HG03342 (cell line): ENCODE measurements around the gene NRIP1.
A peak's percentile ranks its signal among the peaks of the same experiment; 100 is the strongest.

Experiments used
- ATAC-seq: cut with Tn5 transposase; IDR thresholded peaks from one replicate; pipeline ENCODE4 v1.9.1; 2021; ENCODE audit warnings: mild to moderate bottlenecking, moderate library complexity; ENCODE audit not compliant: unreplicated experiment

Gene NRIP1

GRCh38 chr21:15065392-15066122 lies 757 bp upstream of the NRIP1 start:
- peak; percentile 25 for ATAC-seq

GRCh38 chr21:15063814-15064575 lies 805 bp downstream of the NRIP1 start:
- ATAC-seq, result peak; percentile 2

- ATAC-seq, result no peak
These were observed 1.6 kb downstream of the NRIP1 start for GRCh38 chr21:15063081-15063813.

- no peak for ATAC-seq
These were observed 2.2 kb downstream of the NRIP1 start for GRCh38 chr21:15062606-15062965.

DNA sequence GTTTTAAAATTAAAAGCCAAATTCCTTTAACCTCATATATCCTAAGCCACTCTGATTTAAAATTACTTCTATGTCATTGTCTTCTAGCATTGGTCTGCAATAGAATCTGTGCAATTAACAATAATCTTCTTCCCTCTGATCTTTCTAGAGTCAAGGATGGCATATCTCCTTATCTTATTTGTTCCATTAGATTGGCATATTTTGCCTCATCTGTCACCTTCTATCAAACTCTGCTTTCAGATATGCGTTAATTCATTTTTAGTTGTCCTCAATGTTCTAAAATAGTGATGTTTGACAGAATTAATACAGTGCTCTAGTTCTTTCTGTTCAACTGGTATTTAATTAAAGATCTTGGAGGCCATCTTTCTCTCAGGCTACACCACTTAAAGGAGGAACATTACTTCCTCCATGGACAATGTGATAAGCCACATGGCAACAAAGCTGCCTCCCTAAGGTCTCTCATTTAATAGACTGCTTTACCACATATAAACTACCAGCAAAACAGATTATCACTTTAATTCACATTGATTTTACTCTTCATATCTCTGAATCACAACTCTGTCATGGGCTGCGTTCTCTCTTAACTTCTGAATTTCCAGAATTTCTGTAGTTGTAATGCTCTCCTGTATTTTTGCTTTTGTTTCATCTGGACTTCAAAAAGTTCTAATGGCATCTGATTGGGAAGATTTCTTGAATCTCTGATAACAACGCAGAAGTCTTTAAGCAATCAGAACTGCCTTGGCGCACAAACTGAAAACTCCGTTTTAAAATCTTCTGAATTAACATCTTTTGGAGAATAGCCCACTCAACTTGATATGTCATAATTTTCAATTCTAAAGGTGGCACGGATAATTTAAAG lies 2.8 kb downstream of the NRIP1 start:
- no peak for ATAC-seq

- no peak for ATAC-seq
These were observed 3.5 kb downstream of the NRIP1 start for GRCh38 chr21:15061279-15061678.

DNA sequence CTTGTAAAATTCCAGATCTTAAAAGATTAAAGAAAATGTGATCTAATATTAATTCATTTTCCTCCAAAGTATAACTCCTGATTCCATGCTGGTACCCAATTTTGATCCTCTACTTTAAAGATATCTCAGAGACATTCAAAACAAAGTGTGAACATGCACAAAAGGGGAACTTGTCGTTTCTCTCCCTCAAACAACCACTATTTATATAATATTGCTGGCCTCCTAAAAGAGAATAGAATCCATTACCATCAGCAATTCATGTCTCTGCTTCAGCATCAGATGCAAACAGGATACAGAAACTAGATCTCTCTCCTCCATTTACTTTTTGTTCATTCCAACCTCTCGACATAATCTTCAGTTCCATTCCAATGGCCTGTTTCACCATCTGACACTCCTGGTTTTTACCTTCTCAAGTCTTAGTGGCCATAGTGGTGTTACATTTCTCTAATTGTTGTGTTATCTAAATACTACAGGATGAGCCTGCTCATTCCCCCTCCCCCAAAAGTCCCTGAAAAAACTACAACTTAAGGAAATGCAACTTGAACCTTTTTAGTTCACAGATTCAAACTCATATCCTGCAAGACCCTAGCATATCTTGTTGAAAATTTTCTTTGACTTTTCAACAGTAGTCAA lies 4.1 kb downstream of the NRIP1 start:
- ATAC-seq, result no peak

- no peak for ATAC-seq
These were observed 5.4 kb downstream of the NRIP1 start for GRCh38 chr21:15059397-15059796.

GRCh38 chr21:15058854-15059263 lies 5.9 kb downstream of the NRIP1 start:
- ATAC-seq, result peak; percentile 37

DNA sequence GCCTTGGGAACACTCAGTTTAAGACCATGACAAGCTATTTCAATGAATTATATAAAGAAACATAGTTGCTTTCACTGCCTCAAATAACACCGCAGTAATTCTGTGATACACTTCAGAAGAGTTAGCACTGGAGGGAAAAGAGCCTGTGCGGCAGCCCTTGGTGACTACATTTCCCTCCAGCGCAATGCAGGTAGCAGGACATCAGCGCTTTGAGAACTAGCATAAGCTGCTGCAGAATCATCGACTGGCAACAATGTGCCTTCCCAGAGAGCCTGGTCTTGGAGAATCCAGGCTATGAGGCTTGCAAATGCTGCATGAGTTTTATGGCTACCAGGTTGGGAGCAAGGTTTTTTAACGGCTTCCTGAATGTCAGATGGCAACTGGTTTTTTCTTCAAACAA lies 7.5 kb downstream of the NRIP1 start:
- no peak for ATAC-seq

- ATAC-seq, result no peak
These were observed 10.1 kb downstream of the NRIP1 start for GRCh38 chr21:15054606-15055239.

GRCh38 chr21:15054089-15054488 lies 10.7 kb downstream of the NRIP1 start:
- no peak for ATAC-seq

DNA sequence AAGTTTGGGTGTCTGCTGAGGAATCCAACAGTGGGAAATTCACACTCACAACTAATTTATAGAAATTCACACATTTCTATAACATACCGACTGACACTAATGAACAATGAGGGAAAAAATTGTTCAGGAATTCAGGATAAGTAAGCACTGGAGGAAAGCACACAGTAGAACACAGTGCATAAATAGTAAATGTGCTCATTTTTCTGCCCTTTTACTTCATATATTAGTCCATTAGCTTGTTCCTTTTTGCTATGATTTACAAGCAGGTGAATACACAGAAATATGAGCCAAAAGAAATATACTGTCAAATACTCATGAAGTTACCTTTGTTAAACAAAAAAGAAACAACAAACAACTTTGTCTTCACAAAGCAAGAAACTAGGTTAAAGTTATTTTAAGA lies 11.3 kb downstream of the NRIP1 start:
- ATAC-seq, result no peak

DNA sequence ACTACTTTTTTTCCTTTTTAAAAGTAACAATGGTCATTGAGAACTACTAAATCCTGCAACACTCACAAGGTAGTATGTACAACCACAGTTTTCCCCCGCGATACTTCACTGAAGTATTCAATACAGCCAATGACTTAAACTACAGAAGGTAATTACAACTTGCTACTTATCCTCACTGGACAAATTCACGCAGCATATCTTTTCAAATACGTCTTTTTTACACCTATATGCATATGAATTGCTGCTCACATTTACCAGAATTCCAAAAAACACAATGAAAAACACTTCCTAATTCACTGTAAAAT lies 12.4 kb downstream of the NRIP1 start:
- ATAC-seq, result peak; percentile 22

DNA sequence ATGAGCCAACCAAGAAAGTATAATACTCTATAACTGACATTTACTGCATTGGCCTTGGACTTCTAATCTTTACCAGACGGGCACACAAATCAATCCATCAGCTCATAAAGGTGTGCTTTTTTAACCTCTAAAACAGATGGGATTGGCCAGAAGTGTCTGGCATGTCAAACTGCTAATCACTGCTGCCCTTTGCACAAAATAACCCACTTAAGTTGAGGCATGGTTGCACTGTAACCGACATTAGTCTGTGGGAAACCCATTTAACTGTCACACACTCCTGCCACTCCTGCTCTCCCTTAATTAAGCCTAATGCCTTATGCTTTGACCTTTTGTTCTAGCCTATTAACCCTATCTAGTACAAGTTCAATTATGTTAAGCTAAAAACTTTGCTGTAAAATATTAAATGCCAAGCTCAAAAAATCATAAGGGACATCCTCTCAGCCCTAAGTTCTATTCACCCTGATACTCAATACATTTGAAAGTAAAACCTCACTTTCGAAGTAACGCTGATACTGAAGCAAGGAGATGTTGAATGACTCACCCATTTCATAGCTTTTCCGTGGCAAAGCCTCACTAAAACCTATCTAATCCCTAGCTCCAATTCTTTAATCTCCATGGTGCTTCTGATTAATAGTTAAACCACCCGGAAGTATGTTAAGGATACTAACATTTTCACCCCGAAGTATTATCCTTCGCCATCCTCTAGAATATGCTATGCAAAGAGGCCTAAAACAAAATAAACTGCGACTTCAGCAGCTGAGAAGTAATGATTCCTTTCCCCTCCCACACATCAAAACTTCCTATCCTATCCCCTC lies 12.9 kb downstream of the NRIP1 start:
- peak; percentile 64 for ATAC-seq

DNA sequence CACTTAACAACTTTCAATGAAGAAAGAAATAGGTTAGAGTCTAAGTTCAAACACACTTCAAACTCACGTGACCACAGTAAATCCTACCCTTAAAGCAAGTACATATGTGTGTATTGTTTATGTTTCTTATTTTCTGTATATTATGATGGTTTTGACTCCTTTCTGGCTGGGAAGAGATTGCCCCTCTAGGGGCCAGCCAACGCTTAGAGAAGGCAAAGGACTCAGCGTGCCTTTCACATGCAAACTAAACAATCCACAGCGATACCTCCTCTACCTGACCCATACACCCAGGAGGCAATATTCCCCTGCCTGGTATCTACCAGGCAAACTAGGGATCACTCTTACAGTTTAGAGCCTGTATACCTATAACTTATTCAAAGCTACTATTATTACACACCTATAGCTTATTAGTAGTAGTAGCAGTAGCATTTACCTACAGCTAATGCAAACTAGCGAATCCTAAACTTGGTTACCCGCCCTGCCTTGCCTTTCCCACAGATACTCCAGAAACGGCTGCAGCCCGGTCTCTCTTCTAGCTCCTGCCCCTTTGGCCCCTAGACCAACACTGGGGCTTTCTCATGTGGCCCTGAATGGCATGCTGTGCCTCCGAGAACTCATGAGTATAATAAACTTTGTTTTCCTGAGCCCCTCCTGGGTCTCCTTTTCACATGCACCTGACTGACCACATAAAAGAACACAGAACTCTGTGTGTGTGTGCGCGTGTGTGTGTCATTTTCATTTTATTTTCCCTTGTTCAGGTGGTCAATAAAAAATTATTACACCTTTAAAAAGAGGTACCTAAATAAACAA lies 14.0 kb downstream of the NRIP1 start:
- ATAC-seq, result no peak

DNA sequence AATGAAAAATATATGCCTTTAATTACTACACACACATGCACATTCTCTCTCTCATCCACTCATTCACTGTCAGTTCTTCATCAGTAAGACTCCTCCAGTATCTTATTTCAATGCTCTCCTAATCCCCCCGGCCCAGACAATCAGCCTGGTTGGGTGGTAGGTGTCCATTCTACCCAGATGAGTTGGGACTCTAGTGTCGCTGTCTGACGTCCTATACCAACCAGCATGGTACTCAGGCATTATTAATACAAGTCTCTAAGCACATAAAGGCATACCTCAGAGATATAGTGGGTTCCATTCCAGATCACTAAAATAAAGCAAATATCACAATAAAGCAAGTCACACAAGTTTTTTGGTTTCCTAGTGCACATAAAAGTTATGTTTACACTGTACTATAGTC lies 19.8 kb downstream of the NRIP1 start:
- ATAC-seq, result no peak

- ATAC-seq, result no peak
These were observed 22.3 kb downstream of the NRIP1 start for GRCh38 chr21:15042531-15042930.
